WTC11 (cell line): ENCODE measurements around the gene BEX4. TPM values are rescaled to one million over a fixed set of nuclear protein-coding genes. Genes with fewer than 3 reads are reported as not detected.
"Not testable (repeated sequence)": the region's sequence is repeated elsewhere in the genome, so short reads cannot be mapped to it uniquely, and the experiment has no call there.

ENCODE experiments used
- ATAC-seq: fragments of 200-7000 bp; cut with Tn5 transposase; 2 replicates; pipeline ENCODE4 v1.10.0; 2021; ENCODE audit warnings: mild to moderate bottlenecking, moderate library complexity
- CTCF ChIA-PET: fragments of 300-600 bp; sonication (Branson Sonifier 250); formaldehyde crosslinking; loops from one replicate; lab custom pipeline; 2021; ENCODE audit warnings: antibody characterized with exemption; lab: Charles Lee
- POLR2A ChIA-PET: fragments of 350-600 bp; sonication (Branson Sonifier 250); formaldehyde crosslinking; loops from one replicate; lab custom pipeline; 2021; ENCODE audit warnings: antibody characterized with exemption; lab: Charles Lee
- DNase-seq: peaks from one replicate; pipeline ENCODE4 v3.0.0; 2021; ENCODE audit warnings: low spot score
- H3K27ac Mint-ChIP-seq: 2 replicates; pipeline ENCODE4 v1.8.0; 2021; ENCODE audit warnings: mixed read lengths
- H3K27me3 Mint-ChIP-seq: 2 replicates; pipeline ENCODE4 v1.8.0; 2021; ENCODE audit warnings: low read depth, mild to moderate bottlenecking, moderate library complexity, mixed read lengths
- H3K36me3 Mint-ChIP-seq: 2 replicates; pipeline ENCODE4 v1.8.0; 2021; ENCODE audit warnings: mixed read lengths
- H3K4me1 Mint-ChIP-seq: 2 replicates; pipeline ENCODE4 v1.8.0; 2022; ENCODE audit warnings: mixed read lengths
- H3K4me3 Mint-ChIP-seq: 2 replicates; pipeline ENCODE4 v1.8.0; 2021; ENCODE audit warnings: mild to moderate bottlenecking, moderate library complexity, mixed read lengths
- H3K9me3 Mint-ChIP-seq: 2 replicates; pipeline ENCODE4 v1.8.0; 2021; ENCODE audit warnings: mixed read lengths
- ATF2 ChIP-seq: sonication (generic); formaldehyde crosslinking; IDR thresholded peaks from 2 replicates; pipeline ENCODE4 v1.8.1; 2022; ENCODE audit warnings: low read depth, missing genetic modification reagents, borderline replicate concordance
- FOXP1 ChIP-seq: sonication (generic); formaldehyde crosslinking; IDR thresholded peaks from 2 replicates; pipeline ENCODE4 v1.8.0; 2022; ENCODE audit warnings: missing genetic modification reagents, mild to moderate bottlenecking, moderate library complexity, borderline replicate concordance
- GRHL2 ChIP-seq: fragments of 250-450 bp; sonication (Bioruptor Pico); IDR thresholded peaks from 2 replicates; pipeline ENCODE4 v1.8.0; 2022; ENCODE audit warnings: mild to moderate bottlenecking, moderate library complexity; ENCODE audit not compliant: insufficient replicate concordance, severe bottlenecking
- JUN ChIP-seq: sonication (generic); formaldehyde crosslinking; IDR thresholded peaks from 2 replicates; pipeline ENCODE4 v1.8.0; 2023; ENCODE audit warnings: mild to moderate bottlenecking, missing genetic modification reagents
- MAX ChIP-seq: sonication (generic); formaldehyde crosslinking; IDR thresholded peaks from 2 replicates; pipeline ENCODE4 v1.8.0; 2022; ENCODE audit warnings: mild to moderate bottlenecking, missing genetic modification reagents
- MYBL2 ChIP-seq: sonication (generic); formaldehyde crosslinking; IDR thresholded peaks from 2 replicates; pipeline ENCODE4 v1.8.1; 2023; ENCODE audit warnings: mild to moderate bottlenecking, moderate library complexity, missing genetic modification reagents
- NFYB ChIP-seq: sonication (generic); formaldehyde crosslinking; conservative IDR thresholded peaks from 2 replicates; pipeline ENCODE4 v1.8.0; 2022; ENCODE audit warnings: low read depth, missing genetic modification reagents
- RELA ChIP-seq: sonication (generic); formaldehyde crosslinking; IDR thresholded peaks from 2 replicates; pipeline ENCODE4 v1.8.1; 2022; ENCODE audit warnings: missing genetic modification reagents, mild to moderate bottlenecking, borderline replicate concordance
- RORB ChIP-seq: fragments of 250-450 bp; sonication (Bioruptor Pico); IDR thresholded peaks from 2 replicates; pipeline ENCODE4 v1.9.0; 2021; ENCODE audit warnings: mild to moderate bottlenecking
- SMAD3 ChIP-seq: sonication (generic); formaldehyde crosslinking; IDR thresholded peaks from 2 replicates; pipeline ENCODE4 v1.8.0; 2022; ENCODE audit warnings: missing genetic modification reagents, mild to moderate bottlenecking, borderline replicate concordance
- SOX15 ChIP-seq: fragments of 250-450 bp; sonication (Bioruptor Pico); IDR thresholded peaks from 2 replicates; pipeline ENCODE4 v1.9.0; 2021; ENCODE audit warnings: mild to moderate bottlenecking
- ZNF317 ChIP-seq: sonication (generic); formaldehyde crosslinking; IDR thresholded peaks from 2 replicates; pipeline ENCODE4 v1.8.1; 2023; ENCODE audit warnings: low read depth, mild to moderate bottlenecking, moderate library complexity, missing genetic modification reagents, borderline replicate concordance
- ZNF416 ChIP-seq: fragments of 250-450 bp; sonication (Bioruptor Pico); IDR thresholded peaks from 2 replicates; pipeline ENCODE4 v1.9.0; 2021; ENCODE audit warnings: mild to moderate bottlenecking, inconsistent platforms
- ZNF512 ChIP-seq: sonication (generic); formaldehyde crosslinking; IDR thresholded peaks from 2 replicates; pipeline ENCODE4 v1.8.1; 2022; ENCODE audit warnings: missing genetic modification reagents, borderline replicate concordance
- total RNA-seq: library from RNA; stranded (reverse); gene quantifications from 3 replicates; pipeline ENCODE4 v1.2.3, GENCODE V29; 2021
- TF ChIP-seq, protein P1 (sequence below): sonication (generic); formaldehyde crosslinking; IDR thresholded peaks from 2 replicates; pipeline ENCODE4 v1.8.1; 2022; ENCODE audit warnings: mild to moderate bottlenecking, missing genetic modification reagents, moderate library complexity, borderline replicate concordance
- TF ChIP-seq, protein P2 (sequence below): sonication (generic); formaldehyde crosslinking; IDR thresholded peaks from 2 replicates; pipeline ENCODE4 v1.8.1; 2023; ENCODE audit warnings: mild to moderate bottlenecking, missing genetic modification reagents, borderline replicate concordance

BEX4 gene
- total RNA-seq, 1 experiment from 2014 or later, result 57.9 TPM

DNA sequence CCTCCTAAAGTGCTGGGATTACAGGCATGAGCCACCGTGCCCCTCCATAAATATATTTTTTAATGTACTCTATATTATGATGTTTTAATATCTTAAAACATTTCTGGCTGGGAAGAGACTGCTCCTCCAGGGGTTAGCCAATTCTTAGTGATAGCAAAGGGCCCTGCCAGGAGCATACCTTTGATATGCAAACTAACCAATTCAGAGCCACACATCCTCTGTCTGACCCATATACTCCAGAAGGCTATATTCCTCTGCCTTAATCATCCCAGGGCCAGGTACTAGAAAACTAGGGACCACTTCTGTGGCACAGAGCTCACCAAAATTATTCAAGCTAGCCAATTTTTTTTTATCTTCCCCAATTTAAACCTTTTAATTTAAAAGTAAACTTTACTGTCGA is 43.6 kb upstream of the BEX4 start:
- DNase-seq (no peak), ATAC-seq (peak; percentile 67)
- ChIA-PET POLR2A (no interaction called here), CTCF (no interaction called here)
- H3K36me3 Mint-ChIP-seq, result no peaks in the 10 kb centered on the region
- peaks cover 3% of the 10 kb centered on the region; the same call in 1 of the 2 replicates for H3K27me3 Mint-ChIP-seq
- no peak overlapping the region for H3K27ac Mint-ChIP-seq
- no peak for TF ChIP-seq FOXP1
- TF ChIP-seq SMAD3, result no peak
- no peak for TF ChIP-seq SOX15 (CRISPR knock-in tag)
- TF ChIP-seq, protein P1, sequence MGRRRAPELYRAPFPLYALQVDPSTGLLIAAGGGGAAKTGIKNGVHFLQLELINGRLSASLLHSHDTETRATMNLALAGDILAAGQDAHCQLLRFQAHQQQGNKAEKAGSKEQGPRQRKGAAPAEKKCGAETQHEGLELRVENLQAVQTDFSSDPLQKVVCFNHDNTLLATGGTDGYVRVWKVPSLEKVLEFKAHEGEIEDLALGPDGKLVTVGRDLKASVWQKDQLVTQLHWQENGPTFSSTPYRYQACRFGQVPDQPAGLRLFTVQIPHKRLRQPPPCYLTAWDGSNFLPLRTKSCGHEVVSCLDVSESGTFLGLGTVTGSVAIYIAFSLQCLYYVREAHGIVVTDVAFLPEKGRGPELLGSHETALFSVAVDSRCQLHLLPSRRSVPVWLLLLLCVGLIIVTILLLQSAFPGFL, result no peak
- TF ChIP-seq JUN (CRISPR knock-in tag), result no peak
- no peak for TF ChIP-seq GRHL2 (CRISPR knock-in tag)
- no peak for TF ChIP-seq ZNF512 (CRISPR knock-in tag)
- TF ChIP-seq MAX (CRISPR knock-in tag), result no peak
- no peak for TF ChIP-seq ATF2 (CRISPR knock-in tag)
- TF ChIP-seq NFYB, result no peak
- TF ChIP-seq ZNF317 (CRISPR knock-in tag), result no peak
- TF ChIP-seq, protein P2, sequence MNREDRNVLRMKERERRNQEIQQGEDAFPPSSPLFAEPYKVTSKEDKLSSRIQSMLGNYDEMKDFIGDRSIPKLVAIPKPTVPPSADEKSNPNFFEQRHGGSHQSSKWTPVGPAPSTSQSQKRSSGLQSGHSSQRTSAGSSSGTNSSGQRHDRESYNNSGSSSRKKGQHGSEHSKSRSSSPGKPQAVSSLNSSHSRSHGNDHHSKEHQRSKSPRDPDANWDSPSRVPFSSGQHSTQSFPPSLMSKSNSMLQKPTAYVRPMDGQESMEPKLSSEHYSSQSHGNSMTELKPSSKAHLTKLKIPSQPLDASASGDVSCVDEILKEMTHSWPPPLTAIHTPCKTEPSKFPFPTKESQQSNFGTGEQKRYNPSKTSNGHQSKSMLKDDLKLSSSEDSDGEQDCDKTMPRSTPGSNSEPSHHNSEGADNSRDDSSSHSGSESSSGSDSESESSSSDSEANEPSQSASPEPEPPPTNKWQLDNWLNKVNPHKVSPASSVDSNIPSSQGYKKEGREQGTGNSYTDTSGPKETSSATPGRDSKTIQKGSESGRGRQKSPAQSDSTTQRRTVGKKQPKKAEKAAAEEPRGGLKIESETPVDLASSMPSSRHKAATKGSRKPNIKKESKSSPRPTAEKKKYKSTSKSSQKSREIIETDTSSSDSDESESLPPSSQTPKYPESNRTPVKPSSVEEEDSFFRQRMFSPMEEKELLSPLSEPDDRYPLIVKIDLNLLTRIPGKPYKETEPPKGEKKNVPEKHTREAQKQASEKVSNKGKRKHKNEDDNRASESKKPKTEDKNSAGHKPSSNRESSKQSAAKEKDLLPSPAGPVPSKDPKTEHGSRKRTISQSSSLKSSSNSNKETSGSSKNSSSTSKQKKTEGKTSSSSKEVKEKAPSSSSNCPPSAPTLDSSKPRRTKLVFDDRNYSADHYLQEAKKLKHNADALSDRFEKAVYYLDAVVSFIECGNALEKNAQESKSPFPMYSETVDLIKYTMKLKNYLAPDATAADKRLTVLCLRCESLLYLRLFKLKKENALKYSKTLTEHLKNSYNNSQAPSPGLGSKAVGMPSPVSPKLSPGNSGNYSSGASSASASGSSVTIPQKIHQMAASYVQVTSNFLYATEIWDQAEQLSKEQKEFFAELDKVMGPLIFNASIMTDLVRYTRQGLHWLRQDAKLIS (CRISPR knock-in tag), result no peak
- no peak for TF ChIP-seq ZNF416 (CRISPR knock-in tag)
- TF ChIP-seq RORB (CRISPR knock-in tag), result no peak
- no peak for TF ChIP-seq MYBL2
- no peak for TF ChIP-seq RELA (CRISPR knock-in tag)
- peaks cover 7% of the 10 kb centered on the region; the same call in 1 of the 2 replicates for H3K4me1 Mint-ChIP-seq
- H3K4me3 Mint-ChIP-seq, result no peak overlapping the region
- H3K9me3 Mint-ChIP-seq, result no peaks in the 10 kb centered on the region

GRCh38 chrX:103175256-103175655 is 39.7 kb upstream of the BEX4 start:
- H3K4me3 Mint-ChIP-seq, DNase-seq, POLR2A ChIA-PET, ATAC-seq, H3K4me1 Mint-ChIP-seq, H3K36me3 Mint-ChIP-seq, H3K27ac Mint-ChIP-seq, H3K9me3 Mint-ChIP-seq: not testable (repeated sequence)
- H3K27me3 Mint-ChIP-seq, result peaks cover 35% of the 10 kb centered on the region
- CTCF ChIA-PET, result interaction anchor here (0.9 to 3.3 kb wide), 6 partner anchors 36 to 289 kb away, joined by 3 to 46 read pairs (median 5); no protein-coding TSS in a partner anchor
